IPS-11a (cell line): Measurements from ENCODE around the gene BEND6.

Experiments
- H3K4me3 ChIP-seq: one replicate; pipeline ENCODE4 v1.5.1; 2013; ENCODE audit warnings: low read depth, low read length, control low read depth

BEND6 gene

GRCh38 chr6:56940463-56940862, 14.4 kb upstream of the BEND6 start:
- no peak overlapping the region for H3K4me3 ChIP-seq

GRCh38 chr6:56940977-56941376, 13.9 kb upstream of the BEND6 start:
- no peak overlapping the region for H3K4me3 ChIP-seq

- H3K4me3 ChIP-seq, result no peak overlapping the region
Observed at GRCh38 chr6:56944661-56945060, 10.2 kb upstream of the BEND6 start.

- no peak overlapping the region for H3K4me3 ChIP-seq
Observed at GRCh38 chr6:56946368-56946767, 8.5 kb upstream of the BEND6 start.

- no peak overlapping the region for H3K4me3 ChIP-seq
Observed at GRCh38 chr6:56947924-56948323, 7.0 kb upstream of the BEND6 start.

- no peak overlapping the region for H3K4me3 ChIP-seq
Observed at GRCh38 chr6:56949265-56949664, 5.6 kb upstream of the BEND6 start.

GRCh38 chr6:56949925-56950495, 4.9 kb upstream of the BEND6 start:
- H3K4me3 ChIP-seq, result no peak overlapping the region

- H3K4me3 ChIP-seq, result no peak overlapping the region
Observed at GRCh38 chr6:56951049-56951831, 3.7 kb upstream of the BEND6 start.

GRCh38 chr6:56953597-56954402, 1.1 kb upstream of the BEND6 start:
- H3K4me3 ChIP-seq, result peak overlapping the region; percentile 88

- H3K4me3 ChIP-seq, result peak overlapping the region; percentile 88
Observed at GRCh38 chr6:56955171-56956155, 556 bp downstream of the BEND6 start.

GRCh38 chr6:56956491-56956890, 1.6 kb downstream of the BEND6 start:
- H3K4me3 ChIP-seq, result peak overlapping the region; percentile 88

GRCh38 chr6:56957856-56958255, 2.9 kb downstream of the BEND6 start:
- no peak overlapping the region for H3K4me3 ChIP-seq

- no peak overlapping the region for H3K4me3 ChIP-seq
Observed at GRCh38 chr6:56958481-56958880, 3.6 kb downstream of the BEND6 start.

GRCh38 chr6:56959094-56959493, 4.2 kb downstream of the BEND6 start:
- H3K4me3 ChIP-seq, result no peak overlapping the region

GRCh38 chr6:56959938-56960337, 5.0 kb downstream of the BEND6 start:
- H3K4me3 ChIP-seq, result no peak overlapping the region

- no peak overlapping the region for H3K4me3 ChIP-seq
Observed at GRCh38 chr6:56961151-56961550, 6.2 kb downstream of the BEND6 start.

- no peak overlapping the region for H3K4me3 ChIP-seq
Observed at GRCh38 chr6:56962441-56962840, 7.5 kb downstream of the BEND6 start.

GRCh38 chr6:56963043-56963442, 8.1 kb downstream of the BEND6 start:
- no peak overlapping the region for H3K4me3 ChIP-seq

- no peak overlapping the region for H3K4me3 ChIP-seq
Observed at GRCh38 chr6:56963793-56964192, 8.9 kb downstream of the BEND6 start.

- no peak overlapping the region for H3K4me3 ChIP-seq
Observed at GRCh38 chr6:56965126-56965525, 10.2 kb downstream of the BEND6 start.

- no peak overlapping the region for H3K4me3 ChIP-seq
Observed at GRCh38 chr6:56970849-56971248, 15.9 kb downstream of the BEND6 start.
